SK-N-SH treated with all-trans-retinoic acid at 6 μM for 48 hours (cell line): ENCODE data around the gene COX4I1.

Source experiments
- ATAC-seq: fragments of 200-7000 bp; cut with Tn5 transposase; 3 replicates; pipeline ENCODE4 v1.9.1; 2020; ENCODE audit warnings: mild to moderate bottlenecking, moderate library complexity
- ARNTL ChIP-seq: fragments of 450-650 bp; formaldehyde crosslinking; IDR thresholded peaks from 2 replicates; pipeline ENCODE4 v1.5.0; 2020; ENCODE audit warnings: low read depth, mild to moderate bottlenecking, moderate library complexity, borderline replicate concordance
- BACH2 ChIP-seq: fragments of 250-450 bp; sonication (Bioruptor Pico); IDR thresholded peaks from 2 replicates; pipeline ENCODE4 v1.9.0; 2021; ENCODE audit warnings: mild to moderate bottlenecking, borderline replicate concordance
- CREB5 ChIP-seq: fragments of 250-450 bp; sonication (Bioruptor Pico); IDR thresholded peaks from 2 replicates; pipeline ENCODE4 v1.5.1; 2020; ENCODE audit warnings: low read depth, mild to moderate bottlenecking, moderate library complexity
- CSDC2 ChIP-seq: fragments of 250-450 bp; sonication (Bioruptor Pico); IDR thresholded peaks from 2 replicates; pipeline ENCODE4 v1.5.0; 2020; ENCODE audit warnings: mild to moderate bottlenecking, moderate library complexity
- ESRRG ChIP-seq: fragments of 250-450 bp; sonication (Bioruptor Pico); IDR thresholded peaks from 2 replicates; pipeline ENCODE4 v1.6.1; 2021; ENCODE audit warnings: mild to moderate bottlenecking
- GLIS3 ChIP-seq: fragments of 250-450 bp; sonication (Bioruptor Pico); IDR thresholded peaks from 2 replicates; pipeline ENCODE4 v1.5.0; 2020; ENCODE audit warnings: mild to moderate bottlenecking, moderate library complexity
- ISL1 ChIP-seq: fragments of 250-450 bp; sonication (Bioruptor Pico); IDR thresholded peaks from 2 replicates; pipeline ENCODE4 v2.1.2; 2022; ENCODE audit warnings: mild to moderate bottlenecking, moderate library complexity
- OSR1 ChIP-seq: fragments of 250-450 bp; sonication (Bioruptor Pico); IDR thresholded peaks from 2 replicates; pipeline ENCODE4 v1.8.0; 2022; ENCODE audit warnings: moderate library complexity, mild to moderate bottlenecking, inconsistent platforms
- PATZ1 ChIP-seq: fragments of 250-450 bp; sonication (Bioruptor Pico); IDR thresholded peaks from 2 replicates; pipeline ENCODE4 v1.8.0; 2020; ENCODE audit warnings: mild to moderate bottlenecking, moderate library complexity, borderline replicate concordance
- POU6F1 ChIP-seq: fragments of 250-450 bp; sonication (Bioruptor Pico); IDR thresholded peaks from 2 replicates; pipeline ENCODE4 v1.8.0; 2021; ENCODE audit warnings: low read depth, mild to moderate bottlenecking, moderate library complexity, borderline replicate concordance
- PPARA ChIP-seq: fragments of 250-450 bp; sonication (Bioruptor Pico); IDR thresholded peaks from 2 replicates; pipeline ENCODE4 v1.5.0; 2020; ENCODE audit warnings: mild to moderate bottlenecking, borderline replicate concordance
- RARB ChIP-seq: fragments of 250-450 bp; sonication (Bioruptor Pico); IDR thresholded peaks from 2 replicates; pipeline ENCODE4 v1.8.0; 2021; ENCODE audit warnings: mild to moderate bottlenecking, moderate library complexity
- SNAI2 ChIP-seq: fragments of 250-450 bp; sonication (Bioruptor Pico); IDR thresholded peaks from 2 replicates; pipeline ENCODE4 v1.5.0; 2020; ENCODE audit warnings: mild to moderate bottlenecking, moderate library complexity
- TCF4 ChIP-seq: fragments of 250-450 bp; sonication (Bioruptor Pico); IDR thresholded peaks from 2 replicates; pipeline ENCODE4 v1.8.0; 2021; ENCODE audit warnings: mild to moderate bottlenecking, moderate library complexity, borderline replicate concordance
- TOX ChIP-seq: fragments of 250-450 bp; sonication (Bioruptor Pico); IDR thresholded peaks from 2 replicates; pipeline ENCODE4 v1.8.0; 2021; ENCODE audit warnings: mild to moderate bottlenecking, moderate library complexity, borderline replicate concordance
- ZC3H10 ChIP-seq: fragments of 250-450 bp; sonication (Bioruptor Pico); IDR thresholded peaks from 2 replicates; pipeline ENCODE4 v1.5.1; 2021; ENCODE audit warnings: mild to moderate bottlenecking, moderate library complexity
- ZFP3 ChIP-seq: fragments of 250-450 bp; sonication (Bioruptor Pico); IDR thresholded peaks from 2 replicates; pipeline ENCODE4 v1.5.0; 2020; ENCODE audit warnings: mild to moderate bottlenecking, moderate library complexity
- ZFP30 ChIP-seq: fragments of 450-650 bp; formaldehyde crosslinking; IDR thresholded peaks from 2 replicates; pipeline ENCODE4 v1.5.0; 2022; ENCODE audit warnings: mild to moderate bottlenecking, moderate library complexity
- ZNF565 ChIP-seq: fragments of 450-650 bp; formaldehyde crosslinking; conservative IDR thresholded peaks from 2 replicates; pipeline ENCODE4 v1.5.0; 2020; ENCODE audit warnings: low read depth, mild to moderate bottlenecking, moderate library complexity
- ZNF70 ChIP-seq: fragments of 450-650 bp; formaldehyde crosslinking; IDR thresholded peaks from 2 replicates; pipeline ENCODE4 v1.5.0; 2020; ENCODE audit warnings: mild to moderate bottlenecking, moderate library complexity
- ZNF8 ChIP-seq: fragments of 450-650 bp; formaldehyde crosslinking; IDR thresholded peaks from 2 replicates; pipeline ENCODE4 v1.5.0; 2020; ENCODE audit warnings: mild to moderate bottlenecking, moderate library complexity
- TF ChIP-seq, protein P1 (sequence below): fragments of 250-450 bp; sonication (Bioruptor Pico); IDR thresholded peaks from 2 replicates; pipeline ENCODE4 v1.5.0; 2020; ENCODE audit warnings: mild to moderate bottlenecking, moderate library complexity
- TF ChIP-seq, protein P2 (sequence below): fragments of 250-450 bp; sonication (Bioruptor Pico); IDR thresholded peaks from 2 replicates; pipeline ENCODE4 v1.5.1; 2021; ENCODE audit warnings: mild to moderate bottlenecking, moderate library complexity

The COX4I1 gene

DNA sequence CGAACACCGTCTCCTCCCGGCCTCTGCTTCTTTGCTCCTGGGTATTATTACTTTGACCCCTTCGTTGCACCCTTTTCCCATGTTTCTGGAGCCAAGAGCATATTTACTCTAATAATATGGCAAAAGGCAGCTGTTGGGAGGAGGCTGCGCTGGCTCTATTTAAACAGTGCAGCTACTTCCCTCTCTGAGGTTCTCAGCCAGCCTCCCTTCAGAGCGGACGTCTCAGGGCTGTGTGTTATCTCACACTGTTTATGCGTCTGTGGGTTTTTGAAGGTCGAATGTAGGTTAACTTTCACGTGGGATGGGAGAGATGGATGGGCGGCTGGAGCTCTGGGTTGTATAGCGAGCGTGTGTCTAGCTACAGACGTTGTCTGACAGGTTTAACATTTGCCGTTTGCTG is 45.3 kb downstream of the COX4I1 start:
- no peak for TF ChIP-seq ZC3H10 (CRISPR knock-in tag)
- TF ChIP-seq SNAI2 (CRISPR knock-in tag) = no peak
- TF ChIP-seq, protein P1, sequence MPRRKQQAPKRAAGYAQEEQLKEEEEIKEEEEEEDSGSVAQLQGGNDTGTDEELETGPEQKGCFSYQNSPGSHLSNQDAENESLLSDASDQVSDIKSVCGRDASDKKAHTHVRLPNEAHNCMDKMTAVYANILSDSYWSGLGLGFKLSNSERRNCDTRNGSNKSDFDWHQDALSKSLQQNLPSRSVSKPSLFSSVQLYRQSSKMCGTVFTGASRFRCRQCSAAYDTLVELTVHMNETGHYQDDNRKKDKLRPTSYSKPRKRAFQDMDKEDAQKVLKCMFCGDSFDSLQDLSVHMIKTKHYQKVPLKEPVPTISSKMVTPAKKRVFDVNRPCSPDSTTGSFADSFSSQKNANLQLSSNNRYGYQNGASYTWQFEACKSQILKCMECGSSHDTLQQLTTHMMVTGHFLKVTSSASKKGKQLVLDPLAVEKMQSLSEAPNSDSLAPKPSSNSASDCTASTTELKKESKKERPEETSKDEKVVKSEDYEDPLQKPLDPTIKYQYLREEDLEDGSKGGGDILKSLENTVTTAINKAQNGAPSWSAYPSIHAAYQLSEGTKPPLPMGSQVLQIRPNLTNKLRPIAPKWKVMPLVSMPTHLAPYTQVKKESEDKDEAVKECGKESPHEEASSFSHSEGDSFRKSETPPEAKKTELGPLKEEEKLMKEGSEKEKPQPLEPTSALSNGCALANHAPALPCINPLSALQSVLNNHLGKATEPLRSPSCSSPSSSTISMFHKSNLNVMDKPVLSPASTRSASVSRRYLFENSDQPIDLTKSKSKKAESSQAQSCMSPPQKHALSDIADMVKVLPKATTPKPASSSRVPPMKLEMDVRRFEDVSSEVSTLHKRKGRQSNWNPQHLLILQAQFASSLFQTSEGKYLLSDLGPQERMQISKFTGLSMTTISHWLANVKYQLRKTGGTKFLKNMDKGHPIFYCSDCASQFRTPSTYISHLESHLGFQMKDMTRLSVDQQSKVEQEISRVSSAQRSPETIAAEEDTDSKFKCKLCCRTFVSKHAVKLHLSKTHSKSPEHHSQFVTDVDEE (CRISPR knock-in tag) = no peak
- no peak for TF ChIP-seq ESRRG (CRISPR knock-in tag)
- TF ChIP-seq PPARA (CRISPR knock-in tag) = no peak
- no peak for TF ChIP-seq OSR1 (CRISPR knock-in tag)
- TF ChIP-seq GLIS3 = no peak
- TF ChIP-seq CSDC2 (CRISPR knock-in tag) = no peak
- TF ChIP-seq POU6F1 (CRISPR knock-in tag) = no peak
- no peak for TF ChIP-seq ZFP3 (CRISPR knock-in tag)
- ATAC-seq = no peak

DNA sequence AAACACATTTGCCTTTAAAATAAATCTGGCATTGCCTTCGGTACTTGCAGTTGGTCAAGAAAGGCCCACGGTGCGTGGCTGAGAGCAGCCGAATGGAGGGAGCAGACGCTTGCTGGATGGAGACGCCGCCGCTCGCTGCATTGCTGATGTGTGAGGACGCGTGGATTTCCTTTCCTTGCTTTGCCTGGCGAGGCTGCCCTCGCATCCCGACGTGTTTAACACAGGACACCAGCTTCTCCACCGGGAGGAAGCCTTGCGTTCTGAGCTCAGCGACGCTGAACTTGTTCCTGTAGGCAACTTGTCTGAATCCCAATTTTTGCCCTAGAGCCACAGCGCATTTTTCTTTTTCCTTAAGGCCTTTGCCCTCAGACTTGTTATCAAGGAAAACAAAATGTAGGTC is 45.8 kb downstream of the COX4I1 start:
- ATAC-seq = no peak
- no peak for TF ChIP-seq ZNF8 (CRISPR knock-in tag)
- TF ChIP-seq PPARA (CRISPR knock-in tag) = no peak
- TF ChIP-seq TCF4 (CRISPR knock-in tag) = no peak
- TF ChIP-seq, protein P2, sequence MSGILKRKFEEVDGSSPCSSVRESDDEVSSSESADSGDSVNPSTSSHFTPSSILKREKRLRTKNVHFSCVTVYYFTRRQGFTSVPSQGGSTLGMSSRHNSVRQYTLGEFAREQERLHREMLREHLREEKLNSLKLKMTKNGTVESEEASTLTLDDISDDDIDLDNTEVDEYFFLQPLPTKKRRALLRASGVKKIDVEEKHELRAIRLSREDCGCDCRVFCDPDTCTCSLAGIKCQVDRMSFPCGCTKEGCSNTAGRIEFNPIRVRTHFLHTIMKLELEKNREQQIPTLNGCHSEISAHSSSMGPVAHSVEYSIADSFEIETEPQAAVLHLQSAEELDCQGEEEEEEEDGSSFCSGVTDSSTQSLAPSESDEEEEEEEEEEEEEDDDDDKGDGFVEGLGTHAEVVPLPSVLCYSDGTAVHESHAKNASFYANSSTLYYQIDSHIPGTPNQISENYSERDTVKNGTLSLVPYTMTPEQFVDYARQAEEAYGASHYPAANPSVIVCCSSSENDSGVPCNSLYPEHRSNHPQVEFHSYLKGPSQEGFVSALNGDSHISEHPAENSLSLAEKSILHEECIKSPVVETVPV (CRISPR knock-in tag) = no peak
- no peak for TF ChIP-seq ARNTL (CRISPR knock-in tag)
- no peak for TF ChIP-seq CREB5 (CRISPR knock-in tag)
- TF ChIP-seq ZFP30 (CRISPR knock-in tag) = no peak
- TF ChIP-seq TOX = no peak

GRCh38 chr16:85846461-85846860 is 47.0 kb downstream of the COX4I1 start:
- ATAC-seq = no peak
- no peak for TF ChIP-seq CREB5 (CRISPR knock-in tag)
- no peak for TF ChIP-seq OSR1 (CRISPR knock-in tag)
- TF ChIP-seq SNAI2 (CRISPR knock-in tag) = no peak
- TF ChIP-seq ISL1 (CRISPR knock-in tag) = no peak
- TF ChIP-seq ZFP30 (CRISPR knock-in tag) = no peak
- no peak for TF ChIP-seq BACH2 (CRISPR knock-in tag)
- TF ChIP-seq ZNF8 (CRISPR knock-in tag) = no peak
- no peak for TF ChIP-seq ZNF70
- no peak for TF ChIP-seq PATZ1 (CRISPR knock-in tag)
- TF ChIP-seq ZNF565 (CRISPR knock-in tag) = no peak
- TF ChIP-seq, protein P2 (CRISPR knock-in tag) = no peak
- TF ChIP-seq ZC3H10 (CRISPR knock-in tag) = no peak
- TF ChIP-seq ESRRG (CRISPR knock-in tag) = no peak
- no peak for TF ChIP-seq POU6F1 (CRISPR knock-in tag)
- no peak for TF ChIP-seq RARB (CRISPR knock-in tag)
